Hepatocyte (in vitro differentiated cells): ENCODE results near the gene SH3RF1.

Source experiments
- CTCF ChIP-seq: fragments of 200-600 bp; sonication (generic); IDR thresholded peaks from 2 replicates; pipeline ENCODE4 v1.5.1; 2016; ENCODE audit warnings: antibody characterized with exemption, mild to moderate bottlenecking; ENCODE audit not compliant: poor library complexity
- EZH2phosphoT487 ChIP-seq: fragments of 200-600 bp; sonication (generic); IDR thresholded peaks from one replicate; pipeline ENCODE4 v1.6.1; 2018; ENCODE audit warnings: antibody characterized with exemption, mild to moderate bottlenecking, low read depth, moderate library complexity; ENCODE audit not compliant: unreplicated experiment, severe bottlenecking

GRCh38 chr4:169238445-169238844 is 32.3 kb downstream of the SH3RF1 start:
- TF ChIP-seq CTCF, result no peak
- no peak for TF ChIP-seq EZH2phosphoT487
